HG03064 (cell line): Measurements from ENCODE around the gene MYCBPAP.

Experiments
- ATAC-seq: cut with Tn5 transposase; IDR thresholded peaks from one replicate; pipeline ENCODE4 v1.9.1; 2021; ENCODE audit warnings: low read depth; ENCODE audit not compliant: unreplicated experiment

Gene MYCBPAP, protein sequence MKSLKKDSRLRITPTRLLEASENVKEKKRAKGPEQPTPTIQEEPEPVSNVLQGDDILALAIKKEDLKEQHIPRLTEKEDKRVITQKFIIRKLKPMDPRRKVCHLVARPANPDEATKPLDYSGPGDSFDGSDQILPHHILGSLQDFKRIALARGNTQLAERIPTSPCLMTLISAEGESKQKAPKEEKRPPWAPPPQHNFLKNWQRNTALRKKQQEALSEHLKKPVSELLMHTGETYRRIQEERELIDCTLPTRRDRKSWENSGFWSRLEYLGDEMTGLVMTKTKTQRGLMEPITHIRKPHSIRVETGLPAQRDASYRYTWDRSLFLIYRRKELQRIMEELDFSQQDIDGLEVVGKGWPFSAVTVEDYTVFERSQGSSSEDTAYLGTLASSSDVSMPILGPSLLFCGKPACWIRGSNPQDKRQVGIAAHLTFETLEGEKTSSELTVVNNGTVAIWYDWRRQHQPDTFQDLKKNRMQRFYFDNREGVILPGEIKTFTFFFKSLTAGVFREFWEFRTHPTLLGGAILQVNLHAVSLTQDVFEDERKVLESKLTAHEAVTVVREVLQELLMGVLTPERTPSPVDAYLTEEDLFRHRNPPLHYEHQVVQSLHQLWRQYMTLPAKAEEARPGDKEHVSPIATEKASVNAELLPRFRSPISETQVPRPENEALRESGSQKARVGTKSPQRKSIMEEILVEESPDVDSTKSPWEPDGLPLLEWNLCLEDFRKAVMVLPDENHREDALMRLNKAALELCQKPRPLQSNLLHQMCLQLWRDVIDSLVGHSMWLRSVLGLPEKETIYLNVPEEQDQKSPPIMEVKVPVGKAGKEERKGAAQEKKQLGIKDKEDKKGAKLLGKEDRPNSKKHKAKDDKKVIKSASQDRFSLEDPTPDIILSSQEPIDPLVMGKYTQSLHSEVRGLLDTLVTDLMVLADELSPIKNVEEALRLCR

DNA sequence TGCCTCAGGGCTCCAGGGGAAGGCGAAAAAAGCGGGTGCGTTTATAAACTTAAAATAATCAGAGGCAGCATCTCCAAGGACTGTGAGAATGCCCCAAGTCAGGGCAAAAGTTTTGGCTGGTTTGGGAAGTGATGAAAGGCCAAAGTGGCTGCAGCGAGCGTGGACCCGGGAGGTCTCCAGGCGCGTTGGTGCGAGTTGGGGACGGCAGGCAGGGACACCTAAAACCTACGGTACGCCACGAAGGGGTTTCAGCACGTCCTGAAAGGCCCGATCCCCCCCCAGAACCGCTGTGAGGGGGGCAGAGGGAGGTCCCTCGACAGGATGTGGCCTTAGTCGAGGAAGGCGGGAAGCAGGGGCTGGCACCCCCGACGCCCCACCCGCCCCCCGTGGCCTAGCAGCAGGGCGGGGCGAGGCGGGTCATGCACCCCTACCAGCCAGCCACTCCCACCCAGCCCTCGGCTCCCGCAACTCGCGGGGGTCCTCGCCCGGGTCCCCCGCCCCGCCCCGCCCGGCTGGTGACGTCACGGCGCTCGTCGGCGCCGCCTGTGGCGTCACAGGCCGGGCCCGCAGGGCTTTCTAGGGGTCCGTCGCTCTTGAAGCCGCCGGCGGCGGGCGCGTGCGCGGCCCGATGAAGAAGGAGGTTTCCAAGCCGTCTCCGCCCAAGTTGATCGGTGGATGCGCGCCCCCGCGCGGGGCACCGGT is at the start of gene MYCBPAP:
Gene MYCBPAP (plus strand): TSS at position 569 of the 702 bp plus-strand sequence. CDS start 236 bp downstream, outside the sequence.
- no peak for ATAC-seq

DNA sequence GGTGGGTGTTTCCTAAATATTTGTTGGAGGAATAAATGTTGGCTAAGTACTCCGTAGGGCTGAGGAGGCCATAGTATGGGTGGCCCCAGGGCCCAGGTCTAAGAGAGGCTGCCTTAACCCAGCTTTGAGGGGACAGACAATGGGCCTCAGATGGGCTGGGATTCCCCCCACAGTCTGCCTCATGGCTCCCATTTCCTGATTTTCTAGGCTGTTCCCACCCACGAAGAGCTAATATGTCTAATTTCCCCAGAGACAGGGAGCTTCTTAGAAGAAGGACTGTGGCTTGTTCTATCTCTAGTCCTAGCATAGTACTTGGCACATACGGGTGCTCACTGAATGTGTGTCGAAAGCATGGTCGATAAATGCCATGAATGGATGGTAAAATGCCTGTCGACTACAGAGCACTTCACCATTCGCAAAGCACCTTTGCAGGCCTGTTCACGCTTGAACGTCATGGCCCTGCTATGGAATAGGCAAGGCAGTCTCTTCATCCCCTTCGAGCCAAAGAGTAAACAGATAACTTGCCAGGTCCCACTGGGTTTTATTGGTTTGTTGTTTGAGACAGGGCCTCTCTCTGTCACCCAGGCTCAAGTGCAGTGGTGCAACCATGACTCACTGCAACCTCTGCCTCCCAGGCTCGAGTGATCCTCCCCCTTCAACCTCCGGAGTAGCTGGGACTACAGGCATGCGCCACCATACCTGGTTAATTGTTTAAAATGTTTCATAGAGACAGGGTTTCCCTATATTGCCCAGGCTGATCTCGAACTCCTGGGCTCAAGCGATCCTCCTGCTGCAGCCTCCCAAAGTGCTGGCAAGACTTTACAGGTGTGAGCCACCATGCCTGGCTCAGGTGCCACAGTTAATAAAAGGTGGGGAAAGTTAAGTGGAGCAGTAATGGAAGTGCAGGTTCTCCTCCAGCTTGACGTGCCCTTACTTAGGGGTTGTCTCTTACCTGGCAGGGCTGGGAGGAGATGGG is 49.2 kb upstream of the MYCBPAP start:
- no peak for ATAC-seq

DNA sequence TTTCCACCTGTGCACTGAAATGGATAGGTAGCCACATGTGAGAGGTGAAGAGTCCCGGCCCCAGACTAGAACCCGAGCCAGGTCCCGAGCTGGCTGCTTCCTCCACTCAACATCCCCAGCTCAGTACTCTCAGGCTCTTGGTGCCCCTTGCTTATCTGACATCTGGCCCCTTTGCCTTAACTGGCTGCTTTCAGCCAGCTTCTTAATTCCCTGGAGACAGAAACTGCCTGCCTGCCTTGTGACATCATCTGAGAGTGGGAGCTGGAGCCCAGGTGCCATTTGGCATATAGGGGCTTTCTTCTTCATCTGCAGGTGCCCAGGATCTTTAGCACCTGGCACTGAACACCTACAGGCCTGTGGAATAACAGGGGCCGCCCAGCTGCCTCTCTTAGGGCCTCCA is 48.5 kb upstream of the MYCBPAP start:
- ATAC-seq: no peak

DNA sequence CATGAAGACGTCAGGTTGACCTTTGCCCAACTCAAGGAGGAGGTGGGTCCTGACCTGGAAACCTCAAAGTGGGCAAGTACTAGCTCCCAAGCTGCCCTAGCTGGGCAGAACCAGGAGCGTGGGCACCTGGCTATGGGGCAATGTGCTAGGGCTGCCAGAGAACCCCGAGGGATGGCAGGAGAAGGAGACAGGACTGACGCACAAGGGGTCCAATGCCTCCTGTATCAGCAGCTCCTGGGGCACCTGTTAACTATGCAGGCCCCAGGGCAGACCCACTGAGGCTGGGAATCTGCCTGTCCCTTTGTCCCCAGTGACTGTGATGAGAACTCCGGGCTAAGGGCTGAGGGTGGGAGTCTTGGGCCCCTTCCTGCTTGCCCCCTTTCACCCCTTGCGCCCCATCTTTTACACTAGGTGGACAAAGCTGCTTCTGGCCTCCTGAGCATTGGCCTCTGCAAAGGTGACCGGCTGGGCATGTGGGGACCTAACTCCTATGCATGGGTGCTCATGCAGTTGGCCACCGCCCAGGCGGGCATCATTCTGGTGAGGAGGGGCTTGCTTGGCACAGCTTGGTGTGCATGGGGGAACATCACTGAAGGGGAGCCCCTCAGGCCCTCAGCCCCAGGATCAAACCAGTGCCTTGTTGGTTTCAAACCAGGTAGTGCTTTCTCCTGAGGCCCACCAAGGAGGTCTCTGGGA is 47.3 kb upstream of the MYCBPAP start:
- no peak for ATAC-seq

DNA sequence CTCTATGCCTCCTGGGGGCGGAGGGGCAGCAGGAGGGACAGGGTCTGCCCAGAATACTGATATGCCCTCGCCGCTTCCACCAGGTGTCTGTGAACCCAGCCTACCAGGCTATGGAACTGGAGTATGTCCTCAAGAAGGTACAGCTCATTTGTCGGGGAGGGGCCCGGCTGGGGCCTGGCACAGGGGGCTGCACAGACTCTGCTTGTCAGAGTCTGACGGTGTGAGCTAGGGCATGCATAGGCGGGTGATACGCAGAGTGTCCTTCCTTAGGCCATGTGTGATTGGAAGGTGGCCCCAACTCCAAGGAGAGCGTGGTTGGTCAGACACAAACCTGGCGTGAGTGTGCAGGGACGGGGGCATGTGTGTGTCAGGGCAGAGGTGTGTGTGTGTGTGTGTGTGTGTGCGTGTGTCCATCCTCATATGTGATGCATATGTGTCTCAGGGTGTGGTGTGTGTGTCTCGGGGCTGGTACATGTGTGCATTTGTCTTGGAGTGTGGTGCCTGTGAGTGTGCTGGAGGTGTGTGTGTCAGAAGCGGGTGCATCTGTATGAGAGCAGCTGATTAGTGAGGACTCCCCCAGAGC is 46.6 kb upstream of the MYCBPAP start:
- ATAC-seq: no peak

DNA sequence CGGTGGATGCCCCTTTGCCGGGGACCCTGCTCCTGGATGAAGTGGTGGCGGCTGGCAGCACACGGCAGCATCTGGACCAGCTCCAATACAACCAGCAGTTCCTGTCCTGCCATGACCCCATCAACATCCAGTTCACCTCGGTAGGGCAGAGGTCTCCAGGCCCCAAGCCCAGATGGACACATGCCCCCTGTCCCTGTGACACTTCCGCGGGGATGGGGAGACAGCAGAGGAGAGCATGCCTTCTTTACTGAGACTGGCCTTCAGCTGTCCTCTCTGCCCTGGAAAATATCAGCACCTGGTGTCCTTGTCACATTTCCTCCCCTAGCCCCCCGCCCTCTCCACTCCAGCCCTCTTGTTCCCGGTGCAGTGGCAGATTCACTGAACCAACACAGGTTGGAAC is 45.8 kb upstream of the MYCBPAP start:
- ATAC-seq: no peak

DNA sequence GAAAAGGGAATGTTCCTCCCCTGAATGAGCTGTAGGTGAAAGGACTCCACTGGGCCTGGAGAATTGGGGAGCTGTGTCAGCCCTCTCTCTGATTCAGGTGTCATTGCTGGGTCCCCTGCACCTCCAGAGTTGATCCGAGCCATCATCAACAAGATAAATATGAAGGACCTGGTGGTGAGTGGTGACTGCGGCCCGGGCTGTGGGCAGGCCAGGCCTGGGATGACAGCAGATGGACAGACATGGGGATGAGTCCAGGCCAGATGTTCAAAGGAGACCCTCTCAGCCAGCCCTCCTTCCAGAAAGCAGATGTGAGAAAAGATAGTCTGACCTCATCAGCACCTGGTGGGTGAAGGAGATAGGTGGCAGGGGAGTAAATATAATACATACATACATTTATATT is 44.1 kb upstream of the MYCBPAP start:
- no peak for ATAC-seq

DNA sequence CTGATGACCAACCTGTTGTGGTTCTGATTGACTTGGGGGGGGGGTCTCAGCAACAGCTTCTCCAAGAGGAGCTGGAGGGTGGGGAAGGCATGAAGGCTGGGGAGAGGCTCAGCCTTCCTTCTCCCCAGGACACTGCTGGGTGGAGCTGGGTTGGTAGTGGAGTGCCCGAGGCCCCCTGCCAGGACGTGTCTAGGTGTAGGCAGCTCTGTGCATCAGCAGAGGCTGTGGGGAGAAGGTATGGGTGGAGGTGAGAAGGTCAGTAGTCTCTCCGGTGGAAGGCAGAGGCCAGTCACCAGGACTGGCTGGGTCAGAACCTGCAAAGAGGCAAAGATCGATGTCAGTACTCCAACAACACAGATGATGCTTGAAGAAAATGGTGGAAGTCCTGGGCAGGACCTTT is 43.5 kb upstream of the MYCBPAP start:
- no peak for ATAC-seq

DNA sequence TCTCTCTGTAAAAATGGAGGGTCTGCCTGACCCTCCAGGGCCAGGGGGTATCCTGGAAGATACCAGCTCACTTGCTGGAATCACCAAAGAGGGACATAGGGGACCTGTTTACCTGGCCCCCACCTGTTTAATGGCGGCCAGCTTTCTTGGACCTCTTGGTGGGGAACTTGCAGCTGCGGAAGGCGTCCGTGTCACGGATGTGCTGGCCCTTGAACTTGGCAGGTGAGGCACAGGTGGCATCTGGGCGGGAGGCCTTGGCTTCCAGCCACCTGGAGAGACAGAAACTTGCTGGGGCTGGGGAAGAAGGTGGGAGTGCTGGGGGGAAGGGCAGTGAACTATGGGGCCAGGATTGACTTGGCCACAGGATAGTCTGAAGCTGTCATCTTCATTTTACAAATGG is 43.1 kb upstream of the MYCBPAP start:
- ATAC-seq: no peak

DNA sequence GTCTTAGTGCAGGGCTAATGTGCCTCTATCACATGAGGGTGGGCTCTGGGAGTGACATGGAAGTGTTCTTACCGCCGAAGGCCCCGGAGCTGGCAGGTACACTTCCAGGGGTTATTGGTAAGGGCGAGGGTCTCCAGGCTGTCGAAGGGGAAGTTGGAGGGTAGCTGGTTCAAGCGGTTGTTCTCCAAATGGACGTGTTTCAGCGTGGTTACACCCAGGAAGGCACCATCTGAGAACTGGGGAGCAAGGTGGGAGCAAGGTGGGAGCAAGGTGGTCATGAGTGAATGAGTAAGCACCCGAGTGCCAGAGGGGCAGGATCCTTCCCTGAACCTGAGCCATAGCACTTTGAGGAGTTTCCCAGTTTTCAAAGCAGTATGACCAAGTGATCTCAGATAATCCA is 42.6 kb upstream of the MYCBPAP start:
- no peak for ATAC-seq

DNA sequence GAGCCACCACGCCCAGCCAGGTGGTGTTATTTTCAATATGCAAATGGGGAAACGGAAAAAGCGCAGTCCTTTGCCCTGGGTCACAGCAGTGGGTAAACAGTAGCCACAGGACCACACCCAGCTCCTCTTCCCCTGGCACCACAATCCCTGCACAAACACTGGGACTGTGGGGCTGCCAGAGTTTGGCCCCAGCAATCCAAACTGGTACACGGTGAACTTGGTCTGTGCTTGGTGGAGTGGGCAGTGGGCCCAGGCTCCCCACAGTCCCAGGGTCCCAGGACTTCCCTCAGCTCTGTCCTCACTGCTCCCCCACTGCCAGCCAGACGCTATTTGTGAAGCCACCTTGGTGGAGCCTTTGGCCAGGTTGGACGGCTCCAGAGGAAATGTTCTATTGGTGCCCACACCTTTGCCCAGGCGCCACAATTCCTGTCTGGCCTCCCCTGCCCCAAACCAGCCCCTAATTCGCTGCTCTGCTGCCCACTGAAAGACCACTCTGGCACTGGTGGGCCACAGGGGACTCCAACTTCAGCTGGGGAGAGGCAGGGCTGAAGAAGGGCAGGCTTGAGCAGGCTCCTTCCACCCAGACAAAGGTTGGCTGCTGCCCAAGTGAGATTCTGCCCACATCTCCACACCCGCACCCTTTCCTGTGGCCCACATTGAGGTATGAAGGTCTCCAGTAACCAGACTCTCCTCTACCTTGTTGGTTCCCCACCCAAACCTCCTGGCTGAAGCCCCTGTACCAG is 41.7 kb upstream of the MYCBPAP start:
- no peak for ATAC-seq

DNA sequence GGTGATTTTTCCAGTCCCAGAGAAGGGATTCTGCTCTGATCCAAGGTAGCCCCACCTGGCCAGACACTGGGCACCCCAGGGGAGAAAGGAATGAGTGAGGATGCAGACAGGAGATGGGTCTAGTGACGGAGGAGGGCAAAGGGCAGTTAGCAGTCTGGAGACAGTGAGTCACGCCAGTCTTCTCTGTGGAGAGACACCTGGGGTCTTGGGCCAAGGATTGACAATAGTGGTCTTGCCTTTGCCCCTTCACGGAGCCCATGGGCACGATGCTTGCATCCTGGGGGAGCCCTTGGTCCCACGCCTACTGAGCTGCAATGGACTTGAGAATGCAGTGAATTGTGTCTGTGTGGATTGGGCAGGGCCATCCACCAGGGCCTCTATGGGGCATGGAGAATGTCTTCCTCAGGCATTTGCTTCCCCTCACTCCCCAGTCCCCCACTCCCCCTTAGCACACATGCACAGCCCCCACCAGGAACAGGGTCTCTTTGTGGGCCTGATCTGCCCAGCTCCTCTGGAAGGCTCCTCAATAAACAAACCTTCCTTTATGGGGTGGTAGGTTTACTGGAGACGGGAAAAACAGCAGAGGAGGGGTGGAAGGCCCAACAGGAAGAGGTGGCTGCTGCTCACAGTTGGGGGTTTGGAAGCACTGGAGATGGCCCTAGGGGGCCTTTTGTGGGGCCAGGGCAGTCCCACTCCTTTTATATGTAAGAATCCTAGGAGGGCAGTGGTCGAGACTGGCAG is 41.0 kb upstream of the MYCBPAP start:
- no peak for ATAC-seq

DNA sequence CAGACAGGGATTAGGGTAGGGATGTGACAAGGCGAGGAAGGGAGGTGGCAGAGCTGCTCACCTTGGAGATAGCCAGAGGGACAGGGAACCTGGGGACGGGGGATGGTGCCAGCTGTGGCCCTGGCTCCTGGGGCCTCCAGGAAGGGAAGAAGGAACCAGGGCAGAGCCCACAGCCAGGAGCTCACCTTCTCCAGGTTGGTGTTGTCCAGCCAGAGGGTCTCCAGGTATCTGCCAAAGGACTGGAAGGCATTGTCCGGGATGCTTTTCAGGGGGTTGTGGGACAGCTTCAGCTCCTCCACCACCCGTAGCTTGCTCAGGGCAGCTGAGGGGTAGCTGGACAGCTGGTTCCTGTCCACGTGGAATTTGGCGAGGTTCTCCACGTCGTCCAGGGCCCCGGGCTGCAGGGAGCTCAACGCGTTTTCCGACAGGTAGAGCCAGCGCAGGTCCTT is 40.4 kb upstream of the MYCBPAP start:
- ATAC-seq: no peak

DNA sequence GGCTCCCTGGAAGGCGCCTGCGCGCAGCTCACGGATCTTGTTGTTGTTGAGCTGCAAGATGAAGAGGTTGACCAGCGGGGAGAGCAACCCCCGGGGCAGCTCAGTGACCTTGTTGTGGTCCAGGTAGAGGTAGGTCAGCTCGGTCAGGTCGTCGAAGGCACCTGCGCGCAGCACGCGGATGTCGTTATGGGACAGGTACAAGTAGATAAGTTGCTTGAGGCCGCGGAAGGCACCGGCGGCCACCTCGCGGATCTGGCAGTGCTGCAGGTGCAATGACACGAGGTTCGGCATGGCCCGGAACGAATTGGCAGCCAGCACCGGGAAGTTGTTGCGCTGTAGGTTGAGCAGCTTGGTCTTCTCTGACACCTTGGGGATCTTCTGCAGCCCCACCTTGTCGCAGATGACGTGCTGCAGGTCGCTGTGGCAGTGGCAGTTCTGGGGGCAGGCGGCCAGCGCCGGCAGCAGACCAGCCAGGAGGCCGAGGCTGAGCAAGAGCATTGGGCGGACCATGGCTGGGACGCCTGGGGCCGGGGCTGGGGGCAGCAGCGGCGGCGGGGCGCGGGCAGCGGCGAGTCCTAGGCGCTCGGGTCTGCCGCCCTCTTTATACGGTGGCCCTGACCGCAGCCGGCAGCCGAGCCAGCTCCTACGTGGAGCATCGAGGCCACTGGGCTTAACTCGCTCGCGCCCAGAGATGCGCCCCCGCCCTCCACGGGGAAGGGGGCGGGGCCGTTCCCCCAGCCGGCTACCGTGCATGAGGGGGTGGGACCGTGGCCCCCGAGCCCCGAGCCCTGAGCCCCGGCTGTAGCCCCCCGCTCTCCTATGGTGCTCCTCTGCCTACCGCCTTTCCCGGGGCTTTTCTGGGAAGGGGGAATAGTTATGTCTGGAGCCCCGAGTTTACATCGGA is 39.7 kb upstream of the MYCBPAP start, which contains the start of gene CHAD:
Gene CHAD (minus strand): TSS at position 577 of the 904 bp plus-strand sequence. CDS start 67 bp downstream, at position 510.
- no peak for ATAC-seq

DNA sequence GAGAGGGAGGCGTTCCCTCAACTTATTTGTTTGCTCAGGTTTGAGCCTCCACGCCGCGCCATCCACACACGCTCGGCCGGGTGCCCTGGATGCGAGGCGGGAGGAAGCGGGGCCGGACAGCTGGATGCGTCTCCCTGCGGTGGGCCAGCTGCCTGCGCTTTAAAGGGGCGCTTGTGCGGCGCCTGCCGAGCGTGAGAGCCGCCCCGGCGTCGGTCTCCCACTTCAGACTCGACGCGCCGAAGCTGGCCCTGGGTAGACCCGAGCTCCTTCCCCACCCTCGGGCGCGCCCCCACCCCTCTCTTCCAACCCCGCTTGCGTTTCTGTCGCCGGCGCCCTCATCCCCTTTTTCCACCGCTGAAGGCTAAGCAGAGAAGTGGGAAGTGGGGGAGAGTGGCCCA is 39.0 kb upstream of the MYCBPAP start:
- ATAC-seq: no peak

DNA sequence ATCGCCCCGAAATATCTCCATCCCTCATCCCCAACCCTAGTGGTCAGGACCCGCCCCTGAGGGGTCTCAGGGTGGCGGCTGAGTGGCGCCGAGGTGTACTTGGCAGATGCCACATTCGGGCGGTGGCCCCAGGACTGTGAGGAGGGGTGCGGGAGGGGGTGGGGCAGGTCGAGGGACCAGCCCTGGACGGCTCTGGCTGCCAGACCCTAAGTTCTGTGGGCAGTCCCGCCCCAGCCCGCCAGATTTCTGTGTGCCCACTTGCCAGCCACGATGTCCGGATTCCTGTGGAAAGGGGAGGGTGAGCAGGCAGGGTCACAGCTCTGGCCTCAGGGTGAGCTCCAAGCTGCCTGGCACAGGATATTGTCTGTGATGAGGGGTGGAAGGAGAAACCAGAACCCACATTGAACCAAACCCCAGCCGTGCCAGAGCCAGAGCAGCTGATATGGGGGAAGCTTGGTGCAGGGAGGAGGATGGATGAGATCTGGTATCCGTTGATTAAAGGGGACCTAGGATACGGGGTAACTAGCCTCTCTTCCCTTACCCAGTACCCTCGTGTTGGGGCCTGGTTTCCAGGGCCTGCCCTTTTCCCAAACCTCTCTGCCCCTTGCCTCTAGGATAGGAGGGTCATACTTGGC is 38.5 kb upstream of the MYCBPAP start:
- no peak for ATAC-seq
